ENCODE results near the gene AMACR.

GRCh38 chr5:33995865-33996264 is 12.0 kb downstream of the AMACR start:
- TF ChIP-seq CTCF (conservative IDR thresholded peaks at IDR 0.05; ENCODE audit: low read length) (no peak), EZH2phosphoT487 (IDR thresholded peaks at IDR 0.05; ENCODE audit: borderline replicate concordance, low read depth, low read length) (no peak)

Measured in OCI-LY7 (cell line).